ENCODE data around the gene GRB14.

- TF ChIP-seq POLR2AphosphoS5 (IDR thresholded peaks at IDR 0.05; ENCODE audit: low read depth, low read length): no peak
- no peak for TF ChIP-seq EP300 (IDR thresholded peaks at IDR 0.05; ENCODE audit: borderline replicate concordance in 1 of 2, low read depth in 1 of 2, low read length in 1 of 2)
- no peak for TF ChIP-seq CTCF (IDR thresholded peaks at IDR 0.05)
Measured at GRCh38 chr2:164620457-164620856, 825 bp downstream of the GRB14 start.

Data from SK-N-SH (cell line).